DMS79 (cell line): ENCODE data around the gene AIFM3.

Experiments used
- DNase-seq: peaks from one replicate; lab custom pipeline; 2025; lab: John Stamatoyannopoulos, UW

The AIFM3 gene

DNA sequence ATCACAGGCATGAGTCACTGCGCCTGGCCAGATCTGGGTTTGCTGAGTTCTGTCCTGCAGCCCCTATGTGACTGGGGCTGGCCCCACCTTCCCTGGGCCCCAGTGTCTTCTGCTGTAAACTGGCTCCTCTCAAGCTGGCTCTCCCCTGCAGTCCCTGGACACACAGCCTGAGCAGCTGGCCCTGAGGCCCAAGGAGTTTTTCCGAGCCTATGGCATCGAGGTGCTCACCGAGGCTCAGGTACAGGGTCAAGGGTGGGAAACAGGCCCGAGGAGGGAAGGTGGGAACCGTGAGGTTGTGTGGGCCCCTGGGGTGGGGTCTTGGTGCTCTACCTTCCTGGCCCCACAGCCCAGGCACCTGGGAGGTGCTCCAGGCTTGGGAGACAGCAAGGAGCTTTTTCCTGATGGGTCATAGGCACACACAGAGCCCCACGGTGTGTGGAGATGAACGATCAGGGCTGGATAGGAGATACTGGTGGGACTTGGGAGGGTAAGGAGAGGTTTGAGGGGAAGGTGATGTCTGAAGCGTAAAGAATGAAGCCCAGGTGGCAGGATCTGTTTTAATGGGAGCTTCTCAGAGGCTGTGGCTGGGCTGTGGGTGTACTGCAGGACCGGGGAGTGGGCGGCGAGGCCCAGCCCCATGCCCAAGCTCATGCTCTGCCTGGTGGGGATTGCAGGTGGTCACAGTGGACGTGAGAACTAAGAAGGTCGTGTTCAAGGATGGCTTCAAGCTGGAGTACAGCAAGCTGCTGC lies 8.7 kb downstream of the AIFM3 start:
- DNase-seq: no peak

DNA sequence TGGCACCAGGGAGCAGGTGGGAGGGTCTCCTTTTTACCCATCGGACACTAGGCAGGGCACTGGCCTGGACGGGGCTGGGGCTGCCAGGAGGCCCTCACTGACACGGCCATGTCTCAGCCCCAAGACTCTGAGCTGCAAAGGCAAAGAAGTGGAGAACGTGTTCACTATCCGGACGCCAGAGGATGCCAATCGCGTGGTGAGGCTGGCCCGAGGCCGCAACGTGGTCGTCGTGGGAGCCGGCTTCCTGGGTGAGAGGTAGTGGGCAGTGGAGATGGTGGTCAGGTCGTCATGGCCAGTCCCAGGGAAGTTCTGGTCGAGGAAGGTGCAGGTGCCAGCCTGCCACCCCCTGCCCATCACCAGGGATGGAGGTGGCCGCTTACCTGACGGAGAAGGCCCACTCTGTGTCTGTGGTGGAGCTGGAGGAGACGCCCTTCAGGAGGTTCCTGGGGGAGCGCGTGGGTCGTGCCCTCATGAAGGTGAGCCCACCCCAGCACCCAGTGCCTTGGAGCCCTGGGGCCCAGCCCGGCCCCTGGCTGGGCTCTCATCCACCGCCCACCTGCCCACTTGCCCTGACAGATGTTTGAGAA lies 9.3 kb downstream of the AIFM3 start:
- DNase-seq: no peak

DNA sequence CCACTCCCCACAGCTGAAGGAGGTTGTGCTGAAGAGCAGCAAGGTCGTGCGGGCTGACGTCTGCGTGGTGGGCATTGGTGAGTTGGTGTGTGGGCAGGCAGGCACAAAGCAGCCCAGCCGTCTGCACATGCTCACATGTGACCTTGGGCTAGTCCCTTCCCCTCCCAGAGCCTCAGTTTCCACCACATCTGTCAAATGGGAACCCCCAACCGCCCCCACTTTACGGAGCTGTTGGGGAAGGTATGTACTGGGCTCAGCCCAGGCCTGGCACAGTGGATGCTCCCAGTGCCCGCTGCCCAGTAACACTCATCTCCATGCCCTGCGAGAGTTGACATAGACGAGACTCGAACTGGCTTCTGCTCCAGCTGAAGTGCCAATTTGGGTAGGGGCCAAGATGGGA lies 10.0 kb downstream of the AIFM3 start:
- DNase-seq: no peak

DNA sequence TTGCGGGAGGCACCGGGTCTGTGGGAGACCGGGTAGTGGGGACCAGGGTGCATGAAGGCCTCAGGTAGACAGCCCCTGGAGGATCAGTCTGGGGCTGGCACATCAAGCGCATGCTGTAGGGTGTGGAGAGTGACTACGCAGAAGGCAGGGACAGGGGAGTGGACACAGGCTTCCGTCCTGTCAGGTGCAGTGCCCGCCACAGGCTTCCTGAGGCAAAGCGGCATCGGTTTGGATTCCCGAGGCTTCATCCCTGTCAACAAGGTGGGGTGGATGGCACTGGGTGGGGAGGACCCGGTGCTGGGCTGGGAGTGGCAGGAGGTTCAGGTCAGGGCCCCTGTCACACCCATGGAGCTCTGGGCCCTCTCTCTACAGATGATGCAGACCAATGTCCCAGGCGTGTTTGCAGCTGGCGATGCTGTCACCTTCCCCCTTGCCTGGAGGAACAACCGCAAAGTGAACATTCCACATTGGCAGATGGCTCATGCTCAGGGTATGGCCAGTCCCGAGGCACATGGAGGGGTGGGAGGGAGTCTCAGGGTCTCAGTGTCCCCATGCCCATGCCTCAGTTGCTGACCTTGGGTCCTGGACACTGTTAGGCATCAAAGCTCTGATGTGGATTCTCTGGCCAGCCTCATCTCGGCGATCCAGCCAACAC lies 10.6 kb downstream of the AIFM3 start:
- DNase-seq: no peak

DNA sequence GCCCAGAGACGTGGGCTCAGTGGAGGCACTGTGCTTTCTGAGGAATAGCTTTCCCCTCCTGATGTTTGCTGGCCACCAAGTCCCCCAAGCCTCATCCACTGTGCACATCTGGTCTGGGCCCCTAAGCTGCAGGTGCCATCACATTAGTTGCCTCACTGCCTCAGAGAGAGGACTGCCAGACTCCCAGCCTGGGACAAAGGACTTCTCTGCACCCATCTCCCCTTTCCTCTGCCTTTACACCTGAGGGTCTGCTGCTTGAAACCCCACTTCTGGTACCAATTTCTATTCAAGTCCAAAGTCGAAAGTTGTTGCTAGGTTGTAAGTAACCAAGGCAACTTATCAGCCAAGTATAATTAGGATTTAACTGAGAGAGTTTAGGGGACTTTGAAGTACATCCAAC lies 11.4 kb downstream of the AIFM3 start:
- no peak for DNase-seq

DNA sequence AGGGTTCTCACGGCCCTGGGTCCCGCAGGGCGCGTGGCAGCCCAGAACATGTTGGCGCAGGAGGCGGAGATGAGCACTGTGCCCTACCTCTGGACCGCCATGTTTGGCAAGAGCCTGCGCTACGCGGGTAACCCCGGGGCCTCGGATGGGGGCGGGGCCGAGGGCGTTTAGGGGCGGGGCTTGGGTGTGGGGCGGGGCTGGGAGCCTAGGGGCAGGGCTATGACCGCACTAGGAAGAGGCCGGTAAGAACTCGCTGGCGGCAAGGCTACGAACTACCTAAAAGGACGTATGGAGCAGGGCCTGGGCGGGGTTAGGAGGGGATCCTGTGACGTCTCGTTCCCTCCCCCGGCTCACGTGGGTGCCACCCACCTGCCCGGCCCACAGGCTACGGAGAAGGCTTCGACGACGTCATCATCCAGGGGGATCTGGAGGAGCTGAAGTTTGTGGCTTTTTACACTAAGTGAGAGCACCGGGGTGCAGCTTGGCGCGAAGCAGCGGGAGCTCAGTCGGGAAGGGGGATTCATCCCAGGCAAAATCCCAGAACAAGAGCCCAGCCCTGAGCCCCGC lies 12.3 kb downstream of the AIFM3 start:
- DNase-seq: no peak

DNA sequence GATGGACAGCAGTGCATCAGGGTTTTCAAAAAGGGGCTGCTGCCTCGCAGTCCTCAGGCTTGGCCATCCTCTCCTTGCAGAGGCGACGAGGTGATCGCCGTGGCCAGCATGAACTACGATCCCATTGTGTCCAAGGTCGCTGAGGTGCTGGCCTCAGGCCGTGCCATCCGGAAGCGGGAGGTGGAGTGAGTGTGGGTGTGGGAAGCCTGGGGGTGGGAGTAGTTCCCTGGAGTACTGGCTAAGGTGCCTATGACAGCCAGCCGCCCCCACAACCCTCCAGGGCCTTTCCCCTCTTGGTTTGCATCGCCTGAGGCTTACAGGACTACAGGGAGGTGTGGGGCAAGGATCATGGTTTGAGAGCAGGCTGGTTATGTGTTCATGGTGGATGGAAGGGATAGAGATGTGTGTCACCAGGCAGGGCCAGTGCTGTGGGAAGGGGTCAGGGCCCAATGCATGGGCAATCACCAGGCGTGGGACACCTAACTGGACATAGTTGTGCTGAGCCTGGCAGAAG lies 12.9 kb downstream of the AIFM3 start:
- DNase-seq: no peak

DNA sequence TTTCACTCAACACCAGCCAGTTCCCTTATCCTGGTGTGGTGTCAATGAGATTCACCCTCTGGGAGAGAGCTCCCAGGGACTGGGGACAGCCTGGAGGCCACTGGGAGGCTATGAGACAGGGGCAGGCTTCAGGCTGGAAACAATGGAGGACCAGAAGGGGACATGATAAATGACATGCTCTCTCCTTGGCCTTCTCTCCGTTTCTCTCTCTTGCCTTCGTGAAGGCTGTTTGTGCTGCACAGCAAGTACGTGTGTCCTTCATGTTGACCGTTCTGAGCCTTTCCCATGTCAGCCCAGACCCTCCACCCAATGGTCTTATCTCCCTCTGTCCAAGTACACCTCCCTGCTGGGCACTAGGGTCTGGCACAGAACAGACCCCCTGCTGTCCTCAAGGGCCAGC lies 13.5 kb downstream of the AIFM3 start:
- no peak for DNase-seq

DNA sequence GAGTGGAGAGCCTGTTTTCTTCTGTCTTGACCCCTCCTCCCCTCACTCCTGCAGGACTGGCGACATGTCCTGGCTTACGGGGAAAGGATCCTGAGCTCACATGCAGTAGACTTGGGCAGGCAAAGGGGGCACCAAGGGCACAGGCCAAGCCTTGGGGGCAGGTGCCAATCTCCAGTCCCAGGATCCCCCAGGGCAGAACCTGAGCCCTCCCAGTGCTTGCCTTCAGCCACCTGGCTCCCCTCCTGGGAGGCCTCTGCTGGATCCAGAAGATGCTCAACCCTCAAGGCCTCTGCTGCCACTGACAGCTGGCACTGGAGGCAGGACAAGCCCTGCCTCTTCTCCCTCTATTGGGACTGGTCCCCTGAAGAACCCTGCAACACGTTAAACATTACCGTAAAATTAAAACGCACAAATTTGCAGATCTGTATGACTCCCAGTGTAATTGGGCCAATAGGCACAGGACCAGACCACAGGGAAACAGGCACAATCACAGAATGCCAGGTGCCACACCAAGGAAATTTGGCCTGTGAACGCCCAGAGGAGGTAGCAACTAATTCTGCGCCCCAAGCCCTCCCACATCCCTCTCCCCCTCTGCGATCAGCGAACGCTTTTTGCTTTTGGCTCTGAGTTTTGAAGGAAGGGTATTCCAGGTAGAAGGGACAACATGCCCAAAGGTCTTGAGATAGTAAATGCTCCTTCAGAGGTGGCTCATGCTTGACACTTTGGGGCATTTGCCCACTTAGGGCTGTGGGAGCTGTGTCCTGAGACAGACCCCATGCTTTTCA lies 14.1 kb downstream of the AIFM3 start:
- no peak for DNase-seq

DNA sequence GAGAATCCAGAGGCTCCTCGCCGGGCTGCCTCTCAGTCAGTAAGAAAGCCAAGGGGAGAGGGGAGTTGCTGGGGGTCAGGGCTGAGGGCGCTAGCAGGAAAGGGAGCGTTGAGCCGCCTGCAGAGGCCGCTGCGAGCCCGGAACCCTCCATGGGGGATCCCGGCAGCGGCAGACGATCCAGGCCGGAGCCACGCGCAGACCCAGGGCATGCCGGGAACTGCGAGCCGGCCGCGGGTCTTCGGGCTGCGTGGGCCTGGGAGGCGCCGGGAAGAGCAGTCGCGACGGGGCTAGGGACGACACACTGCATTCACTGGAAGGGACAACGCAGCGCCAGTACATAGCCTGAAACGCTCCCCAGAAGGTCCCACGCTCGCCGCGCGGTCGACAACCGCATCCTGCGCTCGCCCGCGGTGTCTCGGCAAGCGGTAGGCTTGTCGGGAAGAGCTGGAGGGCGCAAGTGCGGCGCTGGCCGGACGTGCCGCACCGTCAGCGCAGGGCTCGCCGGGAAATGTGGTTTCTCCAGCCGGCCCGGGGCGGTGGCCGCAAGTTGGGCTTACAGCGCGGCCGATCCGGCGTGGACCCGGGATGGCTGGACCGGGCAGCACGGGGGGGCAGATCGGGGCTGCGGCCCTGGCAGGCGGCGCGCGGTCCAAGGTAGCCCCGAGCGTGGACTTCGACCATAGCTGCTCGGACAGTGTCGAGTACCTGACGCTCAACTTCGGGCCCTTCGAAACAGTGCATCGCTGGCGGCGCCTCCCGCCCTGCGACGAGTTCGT lies 14.9 kb downstream of the AIFM3 start, which contains the start of gene LZTR1:
LZTR1 (plus strand) TSS at position 511 of the 776 bp plus-strand sequence; CDS start at position 586, 75 bp downstream.
- DNase-seq: no peak

DNA sequence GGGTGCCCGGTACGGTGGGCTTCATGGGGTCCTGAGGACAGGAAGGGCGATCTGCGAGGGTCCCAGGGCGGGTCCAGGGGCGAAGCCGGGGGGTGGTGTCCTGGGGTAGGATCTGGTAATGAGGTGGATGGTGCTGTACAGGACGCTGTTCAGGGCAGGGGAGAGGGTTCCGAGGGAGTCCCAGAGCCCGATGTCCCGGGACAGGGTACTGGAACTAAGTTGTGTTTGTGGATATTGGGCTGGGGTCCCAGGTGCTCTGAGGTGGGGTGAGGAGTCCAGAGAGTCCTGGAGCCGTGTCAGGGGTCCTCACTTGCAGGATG lies 15.5 kb downstream of the AIFM3 start:
- DNase-seq: no peak

DNA sequence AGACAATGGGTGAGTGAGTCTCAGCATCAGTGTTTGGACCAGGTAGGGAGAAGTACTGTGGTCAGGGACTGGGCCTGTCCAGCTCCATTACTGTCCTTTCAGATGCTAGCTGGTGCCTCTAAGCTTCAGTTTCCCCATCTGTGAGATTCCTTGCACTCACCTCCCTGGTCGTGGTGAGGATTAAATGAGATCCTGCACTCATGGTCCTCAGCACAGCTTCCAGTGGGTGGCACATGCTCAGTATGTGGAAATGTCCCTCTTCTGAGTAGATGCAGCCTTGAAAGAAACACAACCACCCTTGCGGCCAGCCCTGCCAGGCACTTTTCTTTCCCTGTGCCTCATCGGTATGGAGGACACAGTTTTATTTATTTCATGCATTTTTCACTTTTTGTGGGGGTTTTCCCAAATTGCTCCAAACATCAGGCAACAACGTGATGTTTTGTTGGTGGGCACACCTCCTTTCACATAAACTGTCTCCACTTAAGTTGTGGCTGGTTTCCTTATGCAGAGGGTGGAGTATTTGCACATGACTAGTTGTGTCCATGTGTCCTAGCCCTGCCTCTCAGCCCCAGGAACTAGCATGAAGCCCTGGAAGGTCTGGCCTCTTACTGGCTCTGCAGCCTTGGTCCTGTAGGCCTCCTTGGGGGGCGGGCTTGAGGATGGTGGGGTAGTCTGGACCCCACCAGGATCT lies 16.2 kb downstream of the AIFM3 start:
- DNase-seq: no peak

DNA sequence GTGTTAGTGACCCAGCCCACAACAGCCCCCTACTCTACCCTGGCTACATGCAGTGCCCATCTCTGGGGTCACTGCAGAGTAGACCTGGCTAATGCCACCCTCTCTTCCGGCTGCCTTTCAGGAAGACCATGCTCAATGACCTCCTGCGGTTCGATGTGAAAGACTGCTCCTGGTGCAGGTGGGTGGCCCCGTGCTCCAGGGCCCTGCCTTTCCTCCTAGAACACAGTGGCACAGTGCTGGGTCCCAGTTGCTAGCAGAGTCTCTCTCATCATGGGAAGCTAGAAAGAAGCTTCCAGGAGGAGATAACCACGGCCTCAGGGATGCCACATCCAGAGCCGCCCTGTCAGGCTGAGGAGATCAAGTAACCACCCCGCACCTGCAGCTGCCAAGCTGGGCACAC lies 18.7 kb downstream of the AIFM3 start:
- DNase-seq: no peak

DNA sequence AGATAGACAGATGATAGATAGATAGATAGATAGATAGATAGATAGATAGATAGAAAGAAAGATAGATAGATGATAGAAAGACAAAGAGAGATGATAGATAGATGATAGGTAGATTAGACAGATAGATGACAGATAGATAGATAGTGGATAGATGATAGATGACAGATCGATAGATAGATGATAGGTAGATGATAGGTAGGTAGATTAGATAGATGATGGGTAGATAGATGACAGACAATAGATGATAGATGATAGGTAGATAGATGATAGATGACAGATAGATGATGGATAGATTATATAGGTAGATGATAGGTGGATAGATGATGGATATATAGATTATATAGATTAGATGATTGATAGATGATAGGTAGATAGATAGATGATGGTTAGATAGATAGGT lies 19.3 kb downstream of the AIFM3 start:
- DNase-seq: no peak

DNA sequence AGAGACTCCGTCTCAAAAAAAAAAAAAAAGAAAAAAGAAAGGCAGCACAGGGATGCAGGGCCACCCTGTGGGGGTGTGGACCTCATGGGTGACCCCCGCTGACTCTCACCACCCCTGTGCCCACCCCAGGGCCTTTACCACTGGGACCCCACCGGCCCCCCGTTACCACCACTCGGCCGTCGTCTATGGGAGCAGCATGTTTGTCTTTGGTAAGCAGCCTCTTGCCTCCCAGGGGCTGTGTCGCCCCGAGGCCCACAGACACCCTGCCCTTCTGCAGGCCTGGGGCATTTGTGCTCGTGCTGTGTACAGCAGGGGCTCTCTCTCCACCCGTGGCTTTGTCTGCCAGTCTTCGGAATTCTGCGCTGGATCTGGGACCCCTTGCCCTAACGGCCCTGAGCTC lies 20.3 kb downstream of the AIFM3 start:
- no peak for DNase-seq

DNA sequence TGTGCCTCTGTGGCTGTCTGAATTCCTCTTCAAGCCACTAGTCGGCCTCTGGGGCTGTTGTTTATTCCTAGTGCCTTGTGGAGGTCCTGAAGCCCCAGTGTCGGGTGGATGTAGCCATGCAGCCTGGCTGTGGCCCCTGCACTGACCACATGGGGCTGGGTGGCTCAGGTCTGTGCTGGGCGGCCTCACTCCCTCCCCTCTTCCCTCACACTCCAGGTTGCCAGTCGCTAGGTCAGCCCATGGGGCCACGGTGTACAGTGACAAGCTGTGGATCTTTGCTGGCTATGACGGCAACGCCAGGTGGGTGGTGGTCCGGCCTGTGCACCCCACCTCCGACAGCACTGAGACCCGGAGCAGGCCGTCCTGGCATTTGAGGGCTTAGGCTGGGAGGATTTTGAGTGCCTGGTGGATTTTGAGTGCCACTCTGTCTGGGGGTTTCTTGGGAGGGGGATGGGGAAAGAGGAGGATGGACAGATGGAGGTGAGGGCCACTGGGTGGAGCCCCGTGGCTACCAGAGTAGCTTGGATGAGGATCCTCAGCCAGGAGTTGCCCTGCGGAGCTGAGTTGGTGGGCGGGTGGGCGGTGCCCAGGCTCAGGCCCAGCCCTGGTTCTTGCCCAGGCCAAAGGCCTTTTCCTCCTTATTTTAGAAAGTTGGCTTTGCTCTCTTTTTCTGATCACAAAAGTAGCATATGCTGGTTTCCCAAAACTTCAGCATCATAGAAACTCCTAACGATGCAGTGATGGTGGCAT lies 21.7 kb downstream of the AIFM3 start:
- DNase-seq: no peak

DNA sequence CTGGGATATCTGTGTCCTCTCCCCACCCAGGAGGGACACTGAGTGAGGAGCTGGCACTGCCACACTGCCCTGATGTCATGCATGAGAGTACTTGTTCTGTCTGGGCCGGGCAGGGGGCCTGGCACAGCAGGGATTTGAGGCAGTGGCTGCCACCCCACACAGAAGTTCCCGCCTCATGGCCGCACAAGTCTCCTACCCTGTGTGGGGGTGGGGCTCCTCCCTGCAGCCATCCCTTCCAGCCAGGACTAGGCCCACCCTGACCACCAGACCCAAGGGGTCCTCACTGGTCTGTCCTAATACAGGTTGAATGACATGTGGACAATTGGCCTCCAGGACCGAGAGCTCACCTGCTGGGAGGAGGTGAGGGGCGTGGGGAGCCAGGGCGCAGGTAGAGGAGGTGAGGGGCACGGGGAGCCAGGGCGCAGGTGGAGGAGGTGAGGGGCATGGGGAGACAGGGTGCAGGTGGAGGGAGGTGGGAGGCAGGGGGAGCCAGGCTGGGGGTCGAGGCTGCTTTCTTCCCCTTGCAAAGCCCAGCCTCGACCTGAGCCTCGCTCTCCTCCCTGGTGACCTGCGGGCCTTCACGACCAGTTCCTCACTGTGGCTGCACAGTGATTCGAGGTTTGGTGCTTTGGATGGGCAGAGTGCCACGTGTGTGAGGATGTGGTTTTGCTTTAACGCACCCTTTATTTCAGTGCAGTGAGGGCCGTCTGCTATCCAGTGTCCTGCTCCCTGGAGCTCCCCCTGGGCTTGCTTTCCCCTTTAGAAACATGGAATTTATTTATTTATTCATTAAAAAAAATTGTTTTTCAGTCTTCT lies 22.5 kb downstream of the AIFM3 start:
- DNase-seq: no peak

DNA sequence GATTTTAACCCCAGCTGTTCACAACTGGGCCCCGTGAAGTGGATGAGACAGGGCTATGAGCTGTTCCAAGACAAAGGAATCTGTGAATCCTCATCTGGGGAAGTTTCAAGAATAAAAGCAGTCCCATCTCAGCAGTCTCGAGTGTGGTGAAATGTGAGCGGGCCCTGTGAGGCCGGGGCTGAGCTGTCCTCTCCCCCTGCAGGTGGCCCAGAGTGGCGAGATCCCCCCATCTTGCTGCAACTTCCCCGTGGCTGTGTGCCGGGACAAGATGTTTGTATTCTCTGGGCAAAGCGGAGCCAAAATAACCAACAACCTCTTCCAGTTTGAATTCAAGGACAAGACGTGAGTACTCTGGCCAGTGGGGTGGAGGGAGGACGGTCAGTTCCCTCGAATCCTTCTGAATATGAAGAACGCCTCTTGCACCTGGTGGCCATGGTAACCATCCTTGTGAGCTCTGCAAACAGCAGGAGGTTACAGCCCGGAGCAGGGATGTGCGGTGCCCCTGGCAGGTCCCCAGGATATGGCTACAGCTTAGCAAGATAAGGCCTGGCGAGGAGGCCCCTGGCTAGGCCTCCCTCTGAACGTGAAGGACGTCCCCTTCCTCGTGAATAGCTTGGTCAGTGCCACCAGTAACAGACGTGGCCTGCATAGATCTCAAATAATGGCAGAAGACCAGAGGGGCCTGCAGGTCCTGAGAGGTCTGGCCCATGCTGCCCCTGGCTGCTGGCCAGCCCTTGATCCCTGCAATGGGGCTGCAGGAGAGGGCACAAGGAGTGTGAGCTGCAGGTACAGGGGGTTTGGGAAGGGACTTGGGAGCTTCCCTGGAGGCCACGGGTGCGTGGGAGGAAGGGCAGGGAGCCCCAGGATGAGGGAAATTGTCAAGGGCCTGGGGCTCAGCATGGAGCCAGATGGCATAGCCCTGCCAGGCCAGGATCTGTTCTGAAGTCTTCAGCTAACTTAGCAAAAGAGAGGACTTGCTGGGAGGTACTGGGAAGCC lies 23.4 kb downstream of the AIFM3 start:
- DNase-seq: no peak
